A549 (cell line): ENCODE measurements around the gene FKBP3.

Experiments used
- POLR2A ChIP-seq: IDR thresholded peaks from 2 replicates; pipeline ENCODE4 v1.6.1; 2012; ENCODE audit warnings: mild to moderate bottlenecking, low read length
- TF ChIP-seq, protein P1 (sequence below): fragments of >200 bp; sonication (Bioruptor Twin); formaldehyde crosslinking; IDR thresholded peaks from 3 replicates; pipeline ENCODE4 v1.5.1; 2016

DNA sequence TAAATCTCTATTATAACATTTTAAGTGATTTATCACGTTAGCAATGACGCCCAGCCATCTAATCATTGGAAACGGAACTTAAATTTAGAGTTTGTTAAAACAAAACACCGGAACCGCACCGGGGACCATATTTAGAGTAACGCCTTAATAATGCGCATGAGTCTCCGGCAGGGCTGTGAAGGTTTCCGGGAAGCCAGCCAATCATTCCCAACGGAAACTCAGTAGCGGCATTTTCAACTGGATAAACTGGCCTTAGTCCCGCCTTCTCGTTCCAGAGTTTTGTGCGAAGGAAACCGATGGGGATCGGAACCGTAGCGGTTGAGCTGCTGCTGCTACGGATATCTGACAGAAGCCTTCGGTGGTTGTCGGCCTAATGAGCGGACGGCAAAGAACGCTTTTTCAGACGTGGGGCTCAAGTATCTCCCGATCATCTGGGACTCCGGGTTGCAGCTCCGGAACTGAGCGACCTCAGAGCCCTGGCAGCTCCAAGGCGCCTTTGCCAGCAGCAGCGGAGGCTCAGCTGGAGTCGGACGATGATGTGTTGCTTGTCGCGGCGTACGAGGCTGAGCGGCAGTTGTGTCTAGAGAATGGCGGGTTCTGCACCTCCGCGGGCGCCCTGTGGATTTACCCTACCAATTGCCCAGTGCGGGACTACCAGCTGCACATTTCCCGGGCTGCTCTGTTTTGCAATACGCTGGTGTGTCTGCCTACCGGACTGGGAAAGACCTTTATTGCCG, 1.5 kb upstream of the FKBP3 start, which contains the start of gene FANCM:
- TF ChIP-seq, protein P1, sequence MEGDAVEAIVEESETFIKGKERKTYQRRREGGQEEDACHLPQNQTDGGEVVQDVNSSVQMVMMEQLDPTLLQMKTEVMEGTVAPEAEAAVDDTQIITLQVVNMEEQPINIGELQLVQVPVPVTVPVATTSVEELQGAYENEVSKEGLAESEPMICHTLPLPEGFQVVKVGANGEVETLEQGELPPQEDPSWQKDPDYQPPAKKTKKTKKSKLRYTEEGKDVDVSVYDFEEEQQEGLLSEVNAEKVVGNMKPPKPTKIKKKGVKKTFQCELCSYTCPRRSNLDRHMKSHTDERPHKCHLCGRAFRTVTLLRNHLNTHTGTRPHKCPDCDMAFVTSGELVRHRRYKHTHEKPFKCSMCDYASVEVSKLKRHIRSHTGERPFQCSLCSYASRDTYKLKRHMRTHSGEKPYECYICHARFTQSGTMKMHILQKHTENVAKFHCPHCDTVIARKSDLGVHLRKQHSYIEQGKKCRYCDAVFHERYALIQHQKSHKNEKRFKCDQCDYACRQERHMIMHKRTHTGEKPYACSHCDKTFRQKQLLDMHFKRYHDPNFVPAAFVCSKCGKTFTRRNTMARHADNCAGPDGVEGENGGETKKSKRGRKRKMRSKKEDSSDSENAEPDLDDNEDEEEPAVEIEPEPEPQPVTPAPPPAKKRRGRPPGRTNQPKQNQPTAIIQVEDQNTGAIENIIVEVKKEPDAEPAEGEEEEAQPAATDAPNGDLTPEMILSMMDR, result no peak
- TF ChIP-seq POLR2A, result peak; percentile 57
